GM18907 (cell line): Measurements from ENCODE around the gene LY9.
"Not testable (repeated sequence)": the region's sequence is repeated elsewhere in the genome, so short reads cannot be mapped to it uniquely, and the experiment has no call there.

Source experiments
- ATAC-seq: cut with Tn5 transposase; IDR thresholded peaks from one replicate; pipeline ENCODE4 v1.9.1; 2021; ENCODE audit warnings: mild to moderate bottlenecking, moderate library complexity; ENCODE audit not compliant: unreplicated experiment

The LY9 gene

GRCh38 chr1:160774886-160775719, 20.9 kb upstream of the LY9 start:
- no peak for ATAC-seq

GRCh38 chr1:160776178-160776577, 19.8 kb upstream of the LY9 start:
- no peak for ATAC-seq

- no peak for ATAC-seq
Measured at GRCh38 chr1:160777486-160778089, 18.4 kb upstream of the LY9 start.

GRCh38 chr1:160778976-160779375, 17.0 kb upstream of the LY9 start:
- no peak for ATAC-seq

- ATAC-seq, result no peak
Measured at GRCh38 chr1:160779626-160780397, 16.2 kb upstream of the LY9 start.

- no peak for ATAC-seq
Measured at GRCh38 chr1:160780398-160780755, 15.6 kb upstream of the LY9 start.

GRCh38 chr1:160781186-160781766, 14.7 kb upstream of the LY9 start:
- ATAC-seq, result no peak

- ATAC-seq, result peak; percentile 79
Measured at GRCh38 chr1:160781914-160782689, 13.9 kb upstream of the LY9 start.

- ATAC-seq, result not testable (repeated sequence)
Measured at GRCh38 chr1:160782988-160783765, 12.8 kb upstream of the LY9 start.

DNA sequence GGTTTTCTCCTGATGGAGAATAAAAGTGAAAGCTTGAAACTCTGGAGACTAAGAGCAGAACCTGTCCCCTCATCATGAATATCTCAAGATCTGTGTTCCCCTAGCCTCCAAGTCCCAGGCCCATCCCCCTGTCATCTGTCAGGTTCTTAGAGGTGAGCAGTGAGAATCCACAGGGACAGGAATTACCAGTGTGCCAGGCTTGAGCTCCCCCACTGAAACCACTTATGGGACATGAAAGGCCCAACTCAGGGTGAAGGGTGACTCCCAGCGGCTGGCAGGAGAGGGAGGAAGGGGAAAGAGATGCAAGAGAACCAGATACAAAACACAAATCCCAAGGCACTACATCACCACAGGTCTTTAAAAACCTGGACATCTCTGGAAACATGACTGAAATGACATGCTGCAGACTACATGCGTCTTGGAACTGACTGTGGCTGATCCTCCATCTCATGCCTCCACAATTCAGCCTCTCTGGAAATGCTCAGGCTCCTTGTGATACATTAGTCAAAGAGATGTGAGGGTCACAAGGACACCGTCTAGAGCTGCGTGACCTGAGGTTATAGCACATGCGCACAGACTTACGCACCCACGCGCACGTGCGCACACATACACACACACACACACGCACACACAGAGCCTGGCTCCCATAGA, 6.8 kb upstream of the LY9 start:
- ATAC-seq, result no peak

- ATAC-seq, result peak; percentile 89
Measured at GRCh38 chr1:160789702-160790611, 6.0 kb upstream of the LY9 start.

GRCh38 chr1:160794376-160794775, 1.6 kb upstream of the LY9 start:
- ATAC-seq, result no peak

DNA sequence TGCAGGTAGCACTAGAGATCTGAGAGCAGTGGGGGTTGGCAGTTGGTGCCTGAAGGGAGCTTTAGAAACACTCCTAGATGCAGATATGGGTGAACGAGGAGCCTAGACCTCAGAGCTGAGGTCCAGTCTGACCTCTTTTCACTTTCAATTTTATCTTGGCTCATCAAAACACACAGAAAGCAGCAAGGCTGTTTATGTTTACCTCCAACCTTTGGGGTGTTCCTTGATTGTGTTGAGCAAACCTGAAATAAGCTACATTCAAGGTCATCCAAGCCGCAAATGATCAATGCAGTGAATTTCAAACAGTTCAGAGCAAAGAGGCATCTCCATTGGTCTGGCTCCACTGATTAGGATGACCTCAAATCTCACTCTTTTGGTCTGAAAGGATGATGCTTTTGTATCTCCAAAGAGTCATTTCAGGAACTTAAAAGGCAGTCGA, 1.3 kb downstream of the LY9 start:
- no peak for ATAC-seq

GRCh38 chr1:160797861-160798273, 1.9 kb downstream of the LY9 start:
- ATAC-seq, result no peak

- no peak for ATAC-seq
Measured at GRCh38 chr1:160798439-160798838, 2.5 kb downstream of the LY9 start.

DNA sequence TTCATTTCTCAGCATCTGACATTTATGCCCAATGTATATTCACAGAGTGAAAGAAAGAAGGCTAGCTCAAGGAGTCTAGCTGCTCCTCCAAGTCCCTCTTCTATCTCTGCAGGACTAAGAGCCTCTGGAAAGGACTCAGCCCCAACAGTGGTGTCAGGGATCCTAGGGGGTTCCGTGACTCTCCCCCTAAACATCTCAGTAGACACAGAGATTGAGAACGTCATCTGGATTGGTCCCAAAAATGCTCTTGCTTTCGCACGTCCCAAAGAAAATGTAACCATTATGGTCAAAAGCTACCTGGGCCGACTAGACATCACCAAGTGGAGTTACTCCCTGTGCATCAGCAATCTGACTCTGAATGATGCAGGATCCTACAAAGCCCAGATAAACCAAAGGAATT, 3.7 kb downstream of the LY9 start:
- no peak for ATAC-seq

DNA sequence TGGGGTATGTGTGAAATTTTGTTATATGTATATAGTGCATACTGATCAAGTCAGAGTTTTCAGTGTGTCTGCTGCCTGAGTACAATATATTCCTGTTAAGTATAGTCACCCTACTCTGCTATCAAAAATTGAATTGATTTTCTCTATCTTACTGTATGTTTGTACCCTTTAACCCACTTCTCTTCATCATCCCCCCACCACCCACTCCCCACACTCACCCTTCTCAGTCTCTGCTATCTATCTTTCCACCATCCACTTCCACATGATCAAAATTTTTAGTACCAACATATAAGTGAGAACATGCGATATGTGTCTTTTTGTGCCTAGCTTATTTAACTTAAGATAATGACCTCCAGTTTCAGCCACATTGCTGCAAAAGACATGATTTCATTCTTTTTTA, 4.2 kb downstream of the LY9 start:
- no peak for ATAC-seq

- ATAC-seq, result no peak
Measured at GRCh38 chr1:160800645-160801408, 4.9 kb downstream of the LY9 start.
